OCI-LY1 (cell line): Measurements from ENCODE around the gene SCYGR3.

Experiments used
- EZH2 ChIP-seq: fragments of 200-600 bp; sonication (generic), shearing (Covaris generic); IDR thresholded peaks from 2 replicates; pipeline ENCODE4 v1.8.0; 2017; ENCODE audit warnings: borderline replicate concordance, mixed run types, mild to moderate bottlenecking, antibody characterized with exemption, low read length, moderate library complexity, mixed read lengths
- TF ChIP-seq, protein P1 (sequence below): fragments of 200-600 bp; sonication (generic), shearing (Covaris generic); IDR thresholded peaks from 2 replicates; pipeline ENCODE4 v1.5.1; 2017; ENCODE audit warnings: mild to moderate bottlenecking, antibody characterized with exemption, low read length, moderate library complexity, mixed read lengths

DNA sequence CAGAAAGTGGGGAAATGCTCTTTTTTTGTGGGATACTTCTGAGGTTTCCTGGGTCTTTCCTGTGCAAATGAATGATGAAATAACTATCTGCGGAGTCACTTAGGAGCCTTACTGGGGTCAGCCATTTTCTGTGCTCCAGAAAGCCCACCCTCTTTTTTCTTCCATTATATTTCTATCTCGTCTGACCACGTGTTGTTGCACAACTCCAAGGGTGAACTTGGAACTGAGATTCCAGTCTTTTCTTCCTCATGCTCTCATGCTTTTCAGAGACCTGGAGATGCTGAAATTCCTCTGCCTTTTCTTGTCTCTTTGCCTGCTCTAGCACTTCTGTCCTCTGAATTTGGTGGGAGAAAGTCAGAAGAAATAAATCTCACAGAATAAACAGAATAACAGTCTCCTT, 47.2 kb upstream of the SCYGR3 start:
- TF ChIP-seq, protein P1, sequence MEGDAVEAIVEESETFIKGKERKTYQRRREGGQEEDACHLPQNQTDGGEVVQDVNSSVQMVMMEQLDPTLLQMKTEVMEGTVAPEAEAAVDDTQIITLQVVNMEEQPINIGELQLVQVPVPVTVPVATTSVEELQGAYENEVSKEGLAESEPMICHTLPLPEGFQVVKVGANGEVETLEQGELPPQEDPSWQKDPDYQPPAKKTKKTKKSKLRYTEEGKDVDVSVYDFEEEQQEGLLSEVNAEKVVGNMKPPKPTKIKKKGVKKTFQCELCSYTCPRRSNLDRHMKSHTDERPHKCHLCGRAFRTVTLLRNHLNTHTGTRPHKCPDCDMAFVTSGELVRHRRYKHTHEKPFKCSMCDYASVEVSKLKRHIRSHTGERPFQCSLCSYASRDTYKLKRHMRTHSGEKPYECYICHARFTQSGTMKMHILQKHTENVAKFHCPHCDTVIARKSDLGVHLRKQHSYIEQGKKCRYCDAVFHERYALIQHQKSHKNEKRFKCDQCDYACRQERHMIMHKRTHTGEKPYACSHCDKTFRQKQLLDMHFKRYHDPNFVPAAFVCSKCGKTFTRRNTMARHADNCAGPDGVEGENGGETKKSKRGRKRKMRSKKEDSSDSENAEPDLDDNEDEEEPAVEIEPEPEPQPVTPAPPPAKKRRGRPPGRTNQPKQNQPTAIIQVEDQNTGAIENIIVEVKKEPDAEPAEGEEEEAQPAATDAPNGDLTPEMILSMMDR, result no peak
- TF ChIP-seq EZH2, result no peak
